OCI-LY7 (cell line): ENCODE data around the gene ABCC3. TPM values are rescaled to one million over a fixed set of nuclear protein-coding genes. Genes with fewer than 3 reads are reported as not detected.

Experiments
- BruUV-seq: library from RNA; stranded (reverse); fragments of 400-500 nt; replicated peaks from 2 replicates; lab custom pipeline; 2021; lab: Mats Ljungman, UMichigan
- CTCF ChIA-PET: fragments of 300-600 bp; sonication (Branson Sonifier 250); formaldehyde crosslinking; loops from one replicate; lab custom pipeline; 2022; ENCODE audit warnings: antibody characterized with exemption; ENCODE audit not compliant: unreplicated experiment; lab: Charles Lee
- POLR2A ChIA-PET: fragments of 300-600 bp; sonication (Branson Sonifier 250); formaldehyde crosslinking; loops from one replicate; lab custom pipeline; 2022; ENCODE audit warnings: antibody characterized with exemption; lab: Charles Lee
- DNase-seq: peaks from one replicate; pipeline ENCODE4 v3.0.0-alpha.2; 2015; ENCODE audit warnings: low spot score
- H2AFZ ChIP-seq: fragments of 200-600 bp; sonication (generic), shearing (Covaris generic); 2 replicates; pipeline ENCODE4 v1.6.1; 2014; ENCODE audit warnings: mild to moderate bottlenecking, antibody characterized with exemption, low read length, moderate library complexity
- H3K27ac ChIP-seq: fragments of 200-600 bp; sonication (generic); 2 replicates; pipeline ENCODE4 v1.5.1; 2014; ENCODE audit warnings: mixed run types, low read depth, mild to moderate bottlenecking, moderate library complexity, low read length, inconsistent platforms; ENCODE audit not compliant: poor library complexity, severe bottlenecking
- H3K36me3 ChIP-seq: fragments of 200-600 bp; sonication (generic); 2 replicates; pipeline ENCODE4 v1.6.1; 2014; ENCODE audit warnings: mild to moderate bottlenecking, antibody characterized with exemption, low read length, moderate library complexity, mixed read lengths; ENCODE audit not compliant: insufficient read depth
- H3K4me1 ChIP-seq: fragments of 200-600 bp; sonication (generic); 2 replicates; pipeline ENCODE4 v1.5.1; 2014; ENCODE audit warnings: mild to moderate bottlenecking, low read length; ENCODE audit not compliant: insufficient read depth, poor library complexity, severe bottlenecking
- H3K4me2 ChIP-seq: fragments of 200-600 bp; sonication (generic); 2 replicates; pipeline ENCODE4 v1.6.1; 2014; ENCODE audit warnings: mild to moderate bottlenecking, low read length
- H3K4me3 ChIP-seq: fragments of 200-600 bp; sonication (generic); 2 replicates; pipeline ENCODE4 v1.5.1; 2014; ENCODE audit warnings: mild to moderate bottlenecking, low read depth, low read length; ENCODE audit not compliant: poor library complexity, severe bottlenecking
- H3K79me2 ChIP-seq: fragments of 200-600 bp; sonication (generic); 2 replicates; pipeline ENCODE4 v1.6.1; 2016; ENCODE audit warnings: low read depth, mild to moderate bottlenecking, low read length, moderate library complexity, mixed read lengths; ENCODE audit not compliant: insufficient read depth
- H3K9me2 ChIP-seq: fragments of 200-600 bp; sonication (generic); 2 replicates; pipeline ENCODE4 v1.6.1; 2016; ENCODE audit warnings: mild to moderate bottlenecking, low read length, mixed read lengths; ENCODE audit not compliant: insufficient read depth
- H3K9me3 ChIP-seq: fragments of 200-600 bp; sonication (generic); 2 replicates; pipeline ENCODE4 v1.6.1; 2014; ENCODE audit warnings: mild to moderate bottlenecking, mixed run types, low read length, mixed read lengths
- H4K20me1 ChIP-seq: fragments of 200-600 bp; sonication (generic); 2 replicates; pipeline ENCODE4 v1.6.1; 2014; ENCODE audit warnings: mild to moderate bottlenecking, antibody characterized with exemption, low read length, moderate library complexity, mixed read lengths; ENCODE audit not compliant: insufficient read depth
- CTCF ChIP-seq: fragments of 200-600 bp; sonication (generic); conservative IDR thresholded peaks from 2 replicates; pipeline ENCODE4 v1.5.1; 2014; ENCODE audit warnings: mild to moderate bottlenecking, antibody characterized with exemption, low read length, moderate library complexity, mixed read lengths
- EZH2phosphoT487 ChIP-seq: fragments of 200-600 bp; sonication (generic); IDR thresholded peaks from 2 replicates; pipeline ENCODE4 v1.6.1; 2018; ENCODE audit warnings: low read depth, borderline replicate concordance, mild to moderate bottlenecking, mixed run types, antibody characterized with exemption, low read length, moderate library complexity, mixed read lengths
- intact Hi-C: fragments of 100-400 bp; cut with micrococcal nuclease; formaldehyde crosslinking; loops from one replicate; pipeline ENCODE4 v1.10.0; 2022; ENCODE audit not compliant: unreplicated experiment
- total RNA-seq, 2 experiments: library from RNA; depleted of rRNA in 1 of 2; stranded (reverse); fragments of >200 nt in 1 of 2; shearing (Covaris generic) in 1 of 2; gene quantifications; 2 replicates each; pipeline ENCODE4 v1.2.3, GENCODE V29; 2014 to 2022

ABCC3 gene
- total RNA-seq, 2 experiments from 2014 or later: not detected

DNA sequence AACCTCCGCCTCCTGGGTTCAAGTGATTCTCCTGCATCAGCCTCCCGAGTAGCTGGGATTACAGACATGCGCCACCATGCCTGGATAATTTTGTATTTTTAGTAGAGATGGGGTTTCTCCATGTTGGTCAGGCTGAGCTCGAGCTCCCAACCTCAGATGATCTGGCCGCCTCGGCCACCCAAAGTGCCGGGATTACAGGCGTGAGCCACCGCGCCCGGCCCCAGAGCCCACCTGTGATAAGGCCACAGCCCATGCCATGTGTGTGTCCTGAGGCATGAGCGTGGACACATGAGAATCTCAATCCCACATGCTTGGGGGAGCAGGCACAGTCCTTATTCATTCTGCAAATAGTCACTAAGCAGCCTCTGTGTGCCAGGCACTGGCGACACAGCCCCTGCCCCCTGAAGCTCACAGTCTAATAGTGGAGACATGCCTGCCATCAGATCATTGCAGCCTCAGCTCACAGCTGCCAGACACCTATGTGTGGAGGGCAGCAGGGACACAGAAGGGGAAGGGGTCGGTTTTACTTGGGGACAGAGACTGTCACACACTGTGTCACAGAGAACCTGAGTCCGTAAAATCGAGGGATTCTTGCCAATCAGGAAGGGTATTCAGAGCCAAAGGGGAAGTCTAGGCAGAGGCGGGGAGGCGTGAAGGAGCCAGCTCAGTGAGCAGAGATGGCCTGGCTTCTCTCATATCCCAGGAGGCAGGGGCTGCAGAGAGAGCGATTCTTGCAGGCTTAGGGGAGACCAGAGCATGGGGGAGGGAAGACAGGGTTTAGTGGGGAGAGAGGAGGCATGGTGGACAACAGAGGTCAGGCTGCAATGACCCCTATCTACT is 9.4 kb upstream of the ABCC3 start:
- H3K27ac ChIP-seq: no peak overlapping the region
- H2AFZ ChIP-seq: no peak overlapping the region
- no peaks in the 10 kb centered on the region for H3K36me3 ChIP-seq
- DNase-seq: no peak
- BruUV-seq: no TSS peak
- no peak overlapping the region for H3K4me2 ChIP-seq
- H3K4me3 ChIP-seq: no peak overlapping the region
- intact Hi-C loops: no loop called here
- CTCF ChIA-PET: interaction anchor here (0.6 to 1.0 kb wide), 2 partner anchors 74 to 87 kb away, joined by 3 to 10 read pairs; no protein-coding TSS in a partner anchor
- H4K20me1 ChIP-seq: no peaks in the 10 kb centered on the region
- H3K79me2 ChIP-seq: no peaks in the 10 kb centered on the region
- TF ChIP-seq EZH2phosphoT487 (no peak), CTCF (no peak)
- POLR2A ChIA-PET: interaction anchor here (0.6 kb wide), 1 partner anchor 26 kb away, joined by 4 read pairs; no protein-coding TSS in a partner anchor
- H3K9me3 ChIP-seq: no peaks in the 10 kb centered on the region
- no peaks in the 10 kb centered on the region for H3K9me2 ChIP-seq
- no peaks in the 10 kb centered on the region for H3K4me1 ChIP-seq

DNA sequence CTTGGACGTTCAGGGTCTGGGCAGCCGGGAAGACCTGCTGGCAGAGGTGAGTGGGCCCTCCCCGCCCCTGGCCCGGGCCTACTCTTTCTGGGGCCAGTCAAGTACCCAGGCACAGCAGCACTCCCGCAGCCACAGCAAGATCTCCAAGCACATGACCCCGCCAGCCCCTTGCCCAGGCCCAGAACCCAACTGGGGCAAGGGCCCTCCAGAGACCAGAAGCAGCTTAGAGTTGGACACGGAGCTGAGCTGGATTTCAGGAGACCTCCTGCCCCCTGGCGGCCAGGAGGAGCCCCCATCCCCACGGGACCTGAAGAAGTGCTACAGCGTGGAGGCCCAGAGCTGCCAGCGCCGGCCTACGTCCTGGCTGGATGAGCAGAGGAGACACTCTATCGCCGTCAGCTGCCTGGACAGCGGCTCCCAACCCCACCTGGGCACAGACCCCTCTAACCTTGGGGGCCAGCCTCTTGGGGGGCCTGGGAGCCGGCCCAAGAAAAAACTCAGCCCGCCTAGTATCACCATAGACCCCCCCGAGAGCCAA is 8.6 kb upstream of the ABCC3 start:
- Histone ChIP-seq H3K4me1 (no peaks in the 10 kb centered on the region), H3K36me3 (no peaks in the 10 kb centered on the region), H4K20me1 (no peaks in the 10 kb centered on the region), H3K27ac (no peak overlapping the region), H3K4me3 (no peak overlapping the region), H3K79me2 (no peaks in the 10 kb centered on the region), H3K9me2 (no peaks in the 10 kb centered on the region), H2AFZ (no peak overlapping the region), H3K9me3 (no peaks in the 10 kb centered on the region), H3K4me2 (no peak overlapping the region)
- TF ChIP-seq CTCF (peak; percentile 82), EZH2phosphoT487 (no peak)
- POLR2A ChIA-PET: interaction anchor here (0.6 kb wide), 1 partner anchor 26 kb away, joined by 4 read pairs; no protein-coding TSS in a partner anchor
- intact Hi-C loops: loop anchor here (1.0 to 2.0 kb wide), 2 partner anchors 79 to 143 kb away; partner anchors contain the start of gene SPATA20
- CTCF ChIA-PET: interaction anchor here (0.6 to 1.0 kb wide), 3 partner anchors 75 to 144 kb away, joined by 3 to 10 read pairs (median 3); no protein-coding TSS in a partner anchor
- peak; percentile 76 for DNase-seq
- no TSS peak for BruUV-seq
